Spleen (tissue), 11 donors: ENCODE results near the gene RYR3. TPM values are rescaled to one million over a fixed set of nuclear protein-coding genes. Genes with fewer than 3 reads are reported as not detected.

Experiments used
- DNase-seq: peaks from one replicate; pipeline ENCODE4 v3.0.0-alpha.2; 2020
- H3K27ac ChIP-seq, 8 donors: fragments of 200-600 bp; sonication (generic) in 7 of 8; 1 replicate in 4 of 8; 2 replicates in 4 of 8; pipeline versions ENCODE4 v1.5.0 to v1.8.0; 2016 to 2021; ENCODE audit warnings: inconsistent platforms in 4 of 8, mild to moderate bottlenecking in 4 of 8, moderate library complexity in 1 of 8
- H3K27me3 ChIP-seq, 7 donors: fragments of 200-600 bp; sonication (generic) in 6 of 7; replicated peaks in 1 of 7; 1 replicate in 4 of 7; 2 replicates in 3 of 7; pipeline versions ENCODE4 v1.5.0 to v1.8.0; 2016 to 2021; ENCODE audit warnings: inconsistent platforms in 3 of 7, mild to moderate bottlenecking in 1 of 7
- H3K36me3 ChIP-seq, 6 donors: fragments of 200-600 bp; sonication (generic) in 5 of 6; 1 replicate in 4 of 6; 2 replicates in 2 of 6; pipeline versions ENCODE4 v1.5.0 to v1.8.0; 2016 to 2021; ENCODE audit warnings: inconsistent platforms in 2 of 6
- H3K4me1 ChIP-seq, 6 donors: fragments of 200-600 bp; sonication (generic) in 5 of 6; 1 replicate in 3 of 6; 2 replicates in 3 of 6; pipeline versions ENCODE4 v1.5.0 to v1.8.0; 2016 to 2021; ENCODE audit warnings: inconsistent platforms in 3 of 6
- H3K4me3 ChIP-seq, 8 donors: fragments of 200-600 bp; sonication (generic) in 7 of 8; 1 replicate in 4 of 8; 2 replicates in 4 of 8; pipeline versions ENCODE4 v1.5.0 to v1.8.0; 2016 to 2021; ENCODE audit warnings: inconsistent platforms in 4 of 8, mild to moderate bottlenecking in 4 of 8, moderate library complexity in 2 of 8
- H3K9me3 ChIP-seq, 8 donors: fragments of 200-600 bp; sonication (generic) in 7 of 8; 1 replicate in 4 of 8; 2 replicates in 4 of 8; pipeline versions ENCODE4 v1.5.0 to v1.8.0; 2016 to 2021; ENCODE audit warnings: inconsistent platforms in 4 of 8
- CTCF ChIP-seq, 11 experiments: fragments of 200-600 bp in 7 of 11; fragments of 450-650 bp in 4 of 11; sonication (generic) in 4 of 11; IDR thresholded peaks in 8 of 11; conservative IDR thresholded peaks in 3 of 11; 1 replicate in 7 of 11; 2 replicates in 4 of 11; pipeline versions ENCODE4 v1.4.0 to v1.8.0; 2016 to 2021; ENCODE audit warnings: antibody characterized with exemption in 11 of 11, inconsistent platforms in 4 of 11, mild to moderate bottlenecking in 1 of 11
- POLR2A ChIP-seq, 3 donors: fragments of 450-650 bp; IDR thresholded peaks; one replicate each; pipeline ENCODE4 v1.5.1; 2017; ENCODE audit warnings: antibody characterized with exemption in 3 of 3, mild to moderate bottlenecking in 1 of 3
- POLR2AphosphoS5 ChIP-seq, 3 donors: sonication (generic); formaldehyde crosslinking; IDR thresholded peaks; one replicate each; pipeline ENCODE4 v1.5.1; 2017; ENCODE audit warnings: antibody characterized with exemption in 3 of 3
- WGBS, 5 donors: extraction: QIAGEN DNeasy Blood & Tissue Kit in 3 of 5; methylation state at CpG; one replicate each; pipeline versions ENCODE4 v1.1.5 to v1.1.7; 2013 to 2018; 5-methylcytosine and 5-hydroxymethylcytosine counted together
- intact Hi-C: fragments of 100-400 bp; cut with DNase I; formaldehyde crosslinking; loops from one replicate; pipeline ENCODE4 v1.15.0; 2023; ENCODE audit warnings: low total_unique reads
- polyA plus RNA-seq, 3 donors: library from polyadenylated mRNA; stranded (reverse); fragments of 200-250 nt; gene quantifications; one replicate each; pipeline ENCODE4 v1.2.1, GENCODE V29; 2013
- total RNA-seq, 7 donors: library from RNA; depleted of rRNA in 3 of 7; stranded (reverse); fragments of >200 nt in 3 of 7; fragmentation: NEBNext Ultra II Directional in 4 of 7; extraction: Animal tissue kit (Norgen Biotek cat#: 25700) in 4 of 7; gene quantifications; one replicate each; pipeline versions ENCODE4 v1.1.0 to v1.2.1, GENCODE V29; 2016 to 2021
- donor health status: healthy with polysubstance abuse.
- donor health status: DM: no; HTN: no; CAD: no; lungs with moderate emphysema.
- donor health status: DM: no; HTN: no; CAD: no.
- donor health status: Bipolar disorder and iron deficiency.
- donor health status: healthy.
- donor health status: DM: no; HTN: no; CAD: no.
- donor health status: DM: yes; HTN: yes; CAD: no.

RYR3 gene
- total and polyA plus RNA-seq, 10 donors, result 0.11 to 5.9 (median 1.3) TPM

- no peak overlapping the region for H3K27ac ChIP-seq
- no peaks in the 10 kb centered on the region for H3K36me3 ChIP-seq
- no peaks in the 10 kb centered on the region for H3K27me3 ChIP-seq
- no peak for TF ChIP-seq POLR2A (IDR thresholded peaks at IDR 0.05)
- TF ChIP-seq CTCF (IDR thresholded peaks at IDR 0.05 in 8 of 11, conservative IDR thresholded peaks at IDR 0.05 in 3 of 11), result no peak
- no peak for TF ChIP-seq POLR2AphosphoS5 (IDR thresholded peaks at IDR 0.05)
- no peak overlapping the region for H3K4me3 ChIP-seq
- WGBS, 5 donors, result 79 to 84% (median 83%) methylated on average over 2 of the region's 2 CpGs
- H3K9me3 ChIP-seq, result no peaks in the 10 kb centered on the region
- intact Hi-C loops, result no loop called here
- H3K4me1 ChIP-seq, result no peaks in the 10 kb centered on the region
- DNase-seq, result no peak
These were observed 205.8 kb downstream of the RYR3 start for GRCh38 chr15:33516563-33516962.

GRCh38 chr15:33517944-33518343, 207.2 kb downstream of the RYR3 start:
- 11 to 65% (median 42%) methylated on average over 2 of the region's 2 CpGs for WGBS, 5 donors
- no peaks in the 10 kb centered on the region for H3K9me3 ChIP-seq
- intact Hi-C loops, result no loop called here
- no peak overlapping the region for H3K27ac ChIP-seq
- no peaks in the 10 kb centered on the region for H3K27me3 ChIP-seq
- no peak for TF ChIP-seq CTCF (IDR thresholded peaks at IDR 0.05 in 8 of 11, conservative IDR thresholded peaks at IDR 0.05 in 3 of 11)
- no peak for TF ChIP-seq POLR2A (IDR thresholded peaks at IDR 0.05)
- no peak for TF ChIP-seq POLR2AphosphoS5 (IDR thresholded peaks at IDR 0.05)
- no peaks in the 10 kb centered on the region for H3K36me3 ChIP-seq
- no peak overlapping the region for H3K4me3 ChIP-seq
- no peak for DNase-seq
- no peaks in the 10 kb centered on the region for H3K4me1 ChIP-seq

GRCh38 chr15:33518421-33518820, 207.7 kb downstream of the RYR3 start:
- DNase-seq, result no peak
- WGBS, 5 donors, result 71 to 86% (median 80%) methylated on average over 8 of the region's 8 CpGs

GRCh38 chr15:33524274-33524673, 213.5 kb downstream of the RYR3 start:
- no peaks in the 10 kb centered on the region for H3K36me3 ChIP-seq
- no peak for DNase-seq
- 89 to 95% (median 92%) methylated on average over 3 of the region's 3 CpGs for WGBS, 5 donors
- H3K4me1 ChIP-seq, result no peaks in the 10 kb centered on the region
- TF ChIP-seq POLR2AphosphoS5 (IDR thresholded peaks at IDR 0.05), result no peak
- TF ChIP-seq CTCF (IDR thresholded peaks at IDR 0.05 in 8 of 11, conservative IDR thresholded peaks at IDR 0.05 in 3 of 11), result no peak
- no peak for TF ChIP-seq POLR2A (IDR thresholded peaks at IDR 0.05)
- H3K4me3 ChIP-seq, result no peak overlapping the region
- intact Hi-C loops, result no loop called here
- H3K27me3 ChIP-seq, result peaks cover 0 to 2% (median 0%) of the 10 kb centered on the region in 7 donors
- no peak overlapping the region for H3K27ac ChIP-seq
- H3K9me3 ChIP-seq, result no peaks in the 10 kb centered on the region

More at GRCh38 chr15:33518421-33518820, 207.7 kb downstream of the RYR3 start:
- H3K9me3 ChIP-seq, result no peaks in the 10 kb centered on the region
- TF ChIP-seq POLR2A (IDR thresholded peaks at IDR 0.05) (no peak), POLR2AphosphoS5 (IDR thresholded peaks at IDR 0.05) (no peak), CTCF (IDR thresholded peaks at IDR 0.05 in 8 of 11, conservative IDR thresholded peaks at IDR 0.05 in 3 of 11) (no peak)
- H3K4me1 ChIP-seq, result no peaks in the 10 kb centered on the region
- no peak overlapping the region for H3K27ac ChIP-seq
- H3K4me3 ChIP-seq, result no peak overlapping the region
- H3K36me3 ChIP-seq, result no peaks in the 10 kb centered on the region
- intact Hi-C loops, result no loop called here
- H3K27me3 ChIP-seq, result no peaks in the 10 kb centered on the region
